Tibial nerve (tissue), 3 donors: ENCODE measurements around the gene NGRN.

Experiments used
- CTCF ChIP-seq, 5 experiments: fragments of 200-600 bp in 3 of 5; fragments of 450-650 bp in 2 of 5; sonication (generic) in 3 of 5; IDR thresholded peaks; one replicate each; pipeline ENCODE4 v1.5.1; 2016 to 2019; ENCODE audit warnings: antibody characterized with exemption in 5 of 5, mild to moderate bottlenecking in 3 of 5, moderate library complexity in 2 of 5
- POLR2A ChIP-seq, 2 donors: fragments of 450-650 bp; IDR thresholded peaks; one replicate each; pipeline ENCODE4 v1.6.1; 2017; ENCODE audit warnings: antibody characterized with exemption in 2 of 2, mild to moderate bottlenecking in 2 of 2, moderate library complexity in 2 of 2

DNA sequence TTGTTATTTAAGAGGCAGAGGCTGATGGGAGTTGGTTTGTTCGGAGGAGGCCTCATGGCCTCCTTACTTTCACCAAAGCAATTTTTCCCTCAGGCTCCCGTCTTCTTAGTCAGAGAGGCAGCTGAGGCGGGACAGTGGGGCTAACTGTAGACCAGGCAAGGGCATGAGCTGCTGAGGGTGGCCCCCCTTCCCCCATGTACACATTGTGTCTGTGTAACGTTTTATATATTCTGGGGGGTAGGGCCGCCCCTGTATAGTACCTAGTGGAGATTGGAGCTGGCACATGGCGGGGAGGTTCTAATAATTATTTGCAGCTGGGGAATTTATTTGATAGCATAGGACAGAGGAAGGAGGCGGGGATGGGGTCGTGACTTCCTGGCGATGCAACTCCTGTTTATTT lies 35.1 kb downstream of the NGRN start:
- TF ChIP-seq CTCF (IDR thresholded peaks at IDR 0.05) = no peak
- no peak for TF ChIP-seq POLR2A (IDR thresholded peaks at IDR 0.05)
